GM10266 (cell line): ENCODE measurements around the gene MAP3K19.
A peak's percentile ranks its signal among the peaks of the same experiment; 100 is the strongest.

Source experiments
- DNase-seq: peaks from one replicate; pipeline ENCODE4 v3.0.0; 2012; ENCODE audit errors: extremely low spot score
- TF ChIP-seq, protein P1 (sequence below): IDR thresholded peaks from 2 replicates; pipeline ENCODE4 v1.5.1; 2012; ENCODE audit warnings: mild to moderate bottlenecking, low read depth; ENCODE audit not compliant: control insufficient read depth, insufficient read depth; ENCODE audit errors: missing control alignments

MAP3K19 gene

DNA sequence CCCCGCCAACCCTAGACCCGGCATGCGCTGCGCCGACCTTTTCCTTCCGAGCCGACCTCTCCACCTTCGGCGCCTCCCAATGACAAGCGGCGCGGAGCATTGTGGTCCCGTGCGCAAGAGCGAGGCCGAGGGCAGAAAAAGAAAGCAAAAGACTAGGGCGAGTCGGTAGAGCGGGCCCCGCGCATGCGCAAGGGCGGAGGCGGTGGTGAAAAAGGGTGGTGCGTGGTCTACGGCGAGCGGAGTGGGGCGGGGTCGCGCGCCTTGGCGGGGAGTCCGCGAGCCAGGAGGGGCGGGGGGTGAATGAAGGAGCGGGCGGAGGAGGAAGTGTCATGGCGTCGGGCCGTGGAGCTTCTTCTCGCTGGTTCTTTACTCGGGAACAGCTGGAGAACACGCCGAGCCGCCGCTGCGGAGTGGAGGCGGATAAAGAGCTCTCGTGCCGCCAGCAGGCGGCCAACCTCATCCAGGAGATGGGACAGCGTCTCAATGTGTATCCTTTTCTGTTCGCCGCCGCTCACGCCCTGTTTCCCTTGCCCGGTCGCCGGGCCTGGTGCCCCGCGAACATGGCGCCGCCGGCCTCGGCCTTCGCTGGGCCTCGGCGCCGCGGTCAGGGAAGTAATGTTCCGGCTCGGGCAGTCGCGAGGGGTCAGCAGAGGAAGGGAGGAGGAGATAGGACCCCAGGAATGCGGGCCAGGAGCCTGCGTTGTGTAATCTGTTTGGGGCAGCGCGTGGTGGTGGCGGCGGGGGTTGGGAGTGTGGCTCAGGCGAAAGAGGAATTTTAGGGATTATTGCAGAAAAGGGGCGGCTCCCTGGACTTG lies 128.5 kb downstream of the MAP3K19 start, which contains the start of gene CCNT2:
Gene CCNT2 (plus strand): TSS at position 297 of the 815 bp plus-strand sequence. CDS start 33 bp downstream, at position 330.
- peak; percentile 95 for DNase-seq
- TF ChIP-seq, protein P1, sequence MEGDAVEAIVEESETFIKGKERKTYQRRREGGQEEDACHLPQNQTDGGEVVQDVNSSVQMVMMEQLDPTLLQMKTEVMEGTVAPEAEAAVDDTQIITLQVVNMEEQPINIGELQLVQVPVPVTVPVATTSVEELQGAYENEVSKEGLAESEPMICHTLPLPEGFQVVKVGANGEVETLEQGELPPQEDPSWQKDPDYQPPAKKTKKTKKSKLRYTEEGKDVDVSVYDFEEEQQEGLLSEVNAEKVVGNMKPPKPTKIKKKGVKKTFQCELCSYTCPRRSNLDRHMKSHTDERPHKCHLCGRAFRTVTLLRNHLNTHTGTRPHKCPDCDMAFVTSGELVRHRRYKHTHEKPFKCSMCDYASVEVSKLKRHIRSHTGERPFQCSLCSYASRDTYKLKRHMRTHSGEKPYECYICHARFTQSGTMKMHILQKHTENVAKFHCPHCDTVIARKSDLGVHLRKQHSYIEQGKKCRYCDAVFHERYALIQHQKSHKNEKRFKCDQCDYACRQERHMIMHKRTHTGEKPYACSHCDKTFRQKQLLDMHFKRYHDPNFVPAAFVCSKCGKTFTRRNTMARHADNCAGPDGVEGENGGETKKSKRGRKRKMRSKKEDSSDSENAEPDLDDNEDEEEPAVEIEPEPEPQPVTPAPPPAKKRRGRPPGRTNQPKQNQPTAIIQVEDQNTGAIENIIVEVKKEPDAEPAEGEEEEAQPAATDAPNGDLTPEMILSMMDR: peak; percentile 0

DNA sequence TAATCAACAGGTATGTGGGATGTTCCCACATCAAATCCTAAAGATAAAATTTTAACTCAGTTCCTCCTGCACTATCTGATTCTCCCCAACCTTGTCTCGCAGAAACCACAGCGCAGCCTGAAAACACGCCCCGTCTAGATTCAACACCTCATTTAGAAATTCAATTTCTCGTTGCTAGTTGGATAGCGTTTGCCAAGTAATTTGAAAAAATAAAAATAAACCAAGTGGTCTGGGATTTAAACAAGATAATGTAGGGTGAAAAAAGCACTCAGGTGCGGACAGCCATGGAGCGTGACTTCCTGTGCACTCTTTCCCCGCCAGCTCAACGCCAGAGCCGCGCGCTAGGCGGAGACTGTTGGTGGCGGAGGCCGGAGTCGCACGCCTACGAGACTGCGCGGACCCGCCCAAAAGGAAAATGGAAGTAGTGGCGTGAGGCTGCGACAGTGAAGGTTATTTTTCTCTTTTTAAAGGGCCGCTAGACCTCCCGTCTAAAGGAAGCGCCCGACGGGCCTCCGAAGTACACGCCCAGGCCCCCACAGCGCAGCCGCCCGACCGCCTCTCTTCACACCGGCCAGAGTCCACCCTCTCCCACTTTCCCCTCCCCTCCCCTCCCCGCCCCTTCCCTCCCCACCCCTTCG lies 129.2 kb downstream of the MAP3K19 start:
- TF ChIP-seq, protein P1: no peak
- no peak for DNase-seq

DNA sequence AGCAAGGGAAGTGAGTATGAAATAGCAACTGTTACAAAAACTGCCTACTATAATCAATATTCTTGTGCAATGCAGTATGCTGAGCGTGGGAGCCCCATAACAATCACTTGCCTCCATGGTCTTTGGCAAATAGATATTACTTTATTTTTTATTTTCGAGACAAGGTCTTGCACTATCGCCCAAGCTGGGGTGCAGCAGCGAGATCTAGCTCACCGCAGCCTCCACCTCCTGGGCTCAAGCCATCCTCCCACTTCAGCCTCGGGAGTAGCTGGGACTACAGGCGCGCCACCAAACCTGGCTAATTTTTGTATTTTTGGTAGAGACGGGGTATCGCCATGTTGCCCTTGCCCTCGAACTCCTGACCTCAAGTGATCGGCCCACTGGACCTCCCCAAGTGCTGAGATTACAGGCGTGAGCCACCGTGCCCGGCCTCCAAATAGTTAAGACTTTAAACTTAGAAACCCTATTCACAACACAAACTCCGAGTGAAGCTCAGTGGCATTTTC lies 129.8 kb downstream of the MAP3K19 start:
- no peak for DNase-seq
- TF ChIP-seq, protein P1: no peak
